ENCODE results near the gene MAJIN.

- TF ChIP-seq CTCF (IDR thresholded peaks at IDR 0.05) (no peak), POLR2A (IDR thresholded peaks at IDR 0.05) (no peak)
These were observed 36.4 kb downstream of the MAJIN start, which contains the start of gene GPHA2 for GRCh38 chr11:64935359-64936081.

All from prostate gland (tissue), 2 donors.